ENCODE results near the gene ATP5PD. TPM values are rescaled to one million over a fixed set of nuclear protein-coding genes. Genes with fewer than 3 reads are reported as not detected.

Gene ATP5PD
- total and polyA plus RNA-seq, 2 donors (not counting 1 experiment from before 2014, with no cell fraction given), result 92.1 to 101 TPM

GRCh38 chr17:75084039-75084660 lies 37.4 kb upstream of the ATP5PD start:
- Mint-ChIP-seq H3K4me3 (no peak overlapping the region), H3K27me3 (peaks cover 4% of the 10 kb centered on the region), H3K9me3 (ENCODE audit: insufficient read depth) (no peaks in the 10 kb centered on the region), H3K27ac (no peak overlapping the region), H3K4me1 (peaks cover 21% of the 10 kb centered on the region)
- Histone ChIP-seq H2AFZ (ENCODE audit: insufficient read depth, low read depth, low read length, poor library complexity, severe bottlenecking) (no peak overlapping the region), H3K79me2 (ENCODE audit: control insufficient read depth, insufficient read depth, low read length) (no peaks in the 10 kb centered on the region), H3K27ac (ENCODE audit: low read length in 2 of 2) (no peak overlapping the region), H3K27me3 (replicated peaks in 1 of 4; ENCODE audit: control extremely low read depth in 1 of 4, control insufficient read depth in 3 of 4, insufficient read depth in 4 of 4, low read length in 3 of 4) (peaks cover 0 to 9% (median 0%) of the 10 kb centered on the region in 4 experiments), H3K36me3 (replicated peaks in 1 of 2; ENCODE audit: control extremely low read depth in 1 of 2, control insufficient read depth in 1 of 2, extremely low read depth in 1 of 2, insufficient read depth in 2 of 2, low read length in 1 of 2) (no peaks in the 10 kb centered on the region), H3K4me2 (replicated peaks; ENCODE audit: low read depth, low read length, poor library complexity, severe bottlenecking) (no peak overlapping the region), H4K20me1 (ENCODE audit: control insufficient read depth, insufficient read depth, low read length, poor library complexity, severe bottlenecking) (no peaks in the 10 kb centered on the region), H3K9me3 (ENCODE audit: control extremely low read depth in 1 of 3, control insufficient read depth in 2 of 3, insufficient read depth in 1 of 3, low read length in 2 of 3) (no peaks in the 10 kb centered on the region), H3K4me3 (ENCODE audit: control extremely low read depth in 1 of 5, extremely low read depth in 1 of 5, insufficient read depth in 1 of 5, low read depth in 2 of 5, low read length in 4 of 5) (no peak overlapping the region), H3K9ac (ENCODE audit: low read length) (no peak overlapping the region), H3K4me1 (ENCODE audit: control insufficient read depth in 2 of 2, insufficient read depth in 2 of 2, low read length in 2 of 2) (peaks cover 12 to 28% of the 10 kb centered on the region in 2 donors)
- intact Hi-C loops (cut with micrococcal nuclease), result no loop called here
- no peak for DNase-seq
- 86% methylated on average over 10 of the region's 14 CpGs for WGBS (ENCODE audit: insufficient coverage)
- ChIA-PET POLR2A (no interaction called here), CTCF (no interaction called here)
- no peak for TF ChIP-seq EZH2 (IDR thresholded peaks at IDR 0.05; ENCODE audit: borderline replicate concordance, insufficient read depth, low read depth, low read length, poor library complexity, severe bottlenecking)
- TF ChIP-seq, protein P1, sequence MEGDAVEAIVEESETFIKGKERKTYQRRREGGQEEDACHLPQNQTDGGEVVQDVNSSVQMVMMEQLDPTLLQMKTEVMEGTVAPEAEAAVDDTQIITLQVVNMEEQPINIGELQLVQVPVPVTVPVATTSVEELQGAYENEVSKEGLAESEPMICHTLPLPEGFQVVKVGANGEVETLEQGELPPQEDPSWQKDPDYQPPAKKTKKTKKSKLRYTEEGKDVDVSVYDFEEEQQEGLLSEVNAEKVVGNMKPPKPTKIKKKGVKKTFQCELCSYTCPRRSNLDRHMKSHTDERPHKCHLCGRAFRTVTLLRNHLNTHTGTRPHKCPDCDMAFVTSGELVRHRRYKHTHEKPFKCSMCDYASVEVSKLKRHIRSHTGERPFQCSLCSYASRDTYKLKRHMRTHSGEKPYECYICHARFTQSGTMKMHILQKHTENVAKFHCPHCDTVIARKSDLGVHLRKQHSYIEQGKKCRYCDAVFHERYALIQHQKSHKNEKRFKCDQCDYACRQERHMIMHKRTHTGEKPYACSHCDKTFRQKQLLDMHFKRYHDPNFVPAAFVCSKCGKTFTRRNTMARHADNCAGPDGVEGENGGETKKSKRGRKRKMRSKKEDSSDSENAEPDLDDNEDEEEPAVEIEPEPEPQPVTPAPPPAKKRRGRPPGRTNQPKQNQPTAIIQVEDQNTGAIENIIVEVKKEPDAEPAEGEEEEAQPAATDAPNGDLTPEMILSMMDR (IDR thresholded peaks at IDR 0.05), result no peak
- no peak for ATAC-seq (ENCODE audit: low read depth)

- TF ChIP-seq EZH2 (IDR thresholded peaks at IDR 0.05; ENCODE audit: borderline replicate concordance, insufficient read depth, low read depth, low read length, poor library complexity, severe bottlenecking), result no peak
- TF ChIP-seq, protein P1 (IDR thresholded peaks at IDR 0.05), result no peak
- H3K79me2 ChIP-seq (ENCODE audit: control insufficient read depth, insufficient read depth, low read length), result no peaks in the 10 kb centered on the region
- H3K9me3 ChIP-seq (ENCODE audit: control extremely low read depth in 1 of 3, control insufficient read depth in 2 of 3, insufficient read depth in 1 of 3, low read length in 2 of 3), result no peaks in the 10 kb centered on the region
- DNase-seq (no peak), ATAC-seq (ENCODE audit: low read depth) (no peak)
- H3K27me3 Mint-ChIP-seq, result peaks cover 4% of the 10 kb centered on the region
- H3K4me3 ChIP-seq (ENCODE audit: control extremely low read depth in 1 of 5, extremely low read depth in 1 of 5, insufficient read depth in 1 of 5, low read depth in 2 of 5, low read length in 4 of 5), result no peak overlapping the region
- 92% methylated on average over 2 of the region's 6 CpGs for WGBS (ENCODE audit: insufficient coverage)
- ChIA-PET CTCF (no interaction called here), POLR2A (no interaction called here)
- no peaks in the 10 kb centered on the region for H4K20me1 ChIP-seq (ENCODE audit: control insufficient read depth, insufficient read depth, low read length, poor library complexity, severe bottlenecking)
- no peak overlapping the region for H3K9ac ChIP-seq (ENCODE audit: low read length)
- H3K27ac ChIP-seq (ENCODE audit: low read length in 2 of 2), result no peak overlapping the region
- intact Hi-C loops (cut with micrococcal nuclease), result no loop called here
- no peak overlapping the region for H2AFZ ChIP-seq (ENCODE audit: insufficient read depth, low read depth, low read length, poor library complexity, severe bottlenecking)
- H3K4me1 Mint-ChIP-seq, result peaks cover 30% of the 10 kb centered on the region
- H3K27ac Mint-ChIP-seq, result no peak overlapping the region
- H3K4me3 Mint-ChIP-seq, result no peak overlapping the region
- H3K9me3 Mint-ChIP-seq (ENCODE audit: insufficient read depth), result no peaks in the 10 kb centered on the region
- H3K27me3 ChIP-seq (replicated peaks in 1 of 4; ENCODE audit: control extremely low read depth in 1 of 4, control insufficient read depth in 3 of 4, insufficient read depth in 4 of 4, low read length in 3 of 4), result peaks cover 0 to 2% (median 0%) of the 10 kb centered on the region in 4 experiments
- peaks cover 19 to 31% of the 10 kb centered on the region in 2 donors for H3K4me1 ChIP-seq (ENCODE audit: control insufficient read depth in 2 of 2, insufficient read depth in 2 of 2, low read length in 2 of 2)
- no peak overlapping the region for H3K4me2 ChIP-seq (replicated peaks; ENCODE audit: low read depth, low read length, poor library complexity, severe bottlenecking)
- no peaks in the 10 kb centered on the region for H3K36me3 ChIP-seq (replicated peaks in 1 of 2; ENCODE audit: control extremely low read depth in 1 of 2, control insufficient read depth in 1 of 2, extremely low read depth in 1 of 2, insufficient read depth in 2 of 2, low read length in 1 of 2)
Observed at GRCh38 chr17:75082683-75083082, 35.9 kb upstream of the ATP5PD start.

All from B cell (primary cell).